ENCODE measurements around the gene REPS1.

DNA sequence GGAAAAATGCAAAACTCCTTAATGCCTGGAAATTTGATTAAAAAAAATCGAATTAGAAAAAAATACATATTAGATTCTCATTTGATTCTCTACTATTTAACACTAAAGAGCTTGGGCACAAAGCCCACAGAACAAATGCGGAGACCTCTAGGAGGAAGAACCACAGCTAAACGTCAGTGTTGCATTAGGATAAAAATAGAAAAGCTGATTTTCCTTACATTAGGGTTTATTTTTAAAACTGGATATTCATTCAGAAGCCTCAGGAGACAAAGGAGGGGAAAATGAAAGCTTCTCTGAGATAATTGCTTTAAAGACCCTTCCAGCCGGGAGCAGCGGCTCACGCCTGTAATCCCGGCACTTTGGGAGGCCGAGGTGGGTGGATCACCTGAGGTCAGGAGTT is 114.9 kb downstream of the REPS1 start:
- TF ChIP-seq CTCF (IDR thresholded peaks at IDR 0.05) (no peak), EZH2 (IDR thresholded peaks at IDR 0.05; ENCODE audit: borderline replicate concordance, insufficient read depth, low read depth, low read length, poor library complexity, severe bottlenecking) (no peak)
